GM21381 (cell line): ENCODE results near the gene IGF2BP1.
"Not testable (repeated sequence)": the region's sequence is repeated elsewhere in the genome, so short reads cannot be mapped to it uniquely, and the experiment has no call there.

Experiments
- ATAC-seq: cut with Tn5 transposase; IDR thresholded peaks from one replicate; pipeline ENCODE4 v1.9.1; 2021; ENCODE audit warnings: mild to moderate bottlenecking, moderate library complexity; ENCODE audit not compliant: unreplicated experiment

IGF2BP1 gene

GRCh38 chr17:49086649-49087048, 89.5 kb downstream of the IGF2BP1 start:
- ATAC-seq, result no peak

- ATAC-seq, result no peak
Observed at GRCh38 chr17:49089094-49089493, 91.9 kb downstream of the IGF2BP1 start.

GRCh38 chr17:49090878-49091594, 93.9 kb downstream of the IGF2BP1 start:
- no peak for ATAC-seq

GRCh38 chr17:49093131-49093530, 95.9 kb downstream of the IGF2BP1 start:
- no peak for ATAC-seq

- ATAC-seq, result no peak
Observed at GRCh38 chr17:49100601-49101000, 103.4 kb downstream of the IGF2BP1 start.

GRCh38 chr17:49101054-49101534, 103.9 kb downstream of the IGF2BP1 start:
- ATAC-seq, result no peak

GRCh38 chr17:49103360-49103759, 106.2 kb downstream of the IGF2BP1 start:
- not testable (repeated sequence) for ATAC-seq

- ATAC-seq, result no peak
Observed at GRCh38 chr17:49104511-49105074, 107.4 kb downstream of the IGF2BP1 start.
